GM12892 (cell line): Measurements from ENCODE around the gene LYPD6.

Source experiments
- DNase-seq: peaks from one replicate; pipeline ENCODE4 v3.0.0; 2011; ENCODE audit not compliant: insufficient read length
- FAIRE-seq: peaks from 2 replicates; lab custom pipeline; 2011; peaks lifted over from hg19 to GRCh38; lab: Jason Lieb, UNC
- POLR2A ChIP-seq: IDR thresholded peaks from 2 replicates; pipeline ENCODE4 v1.6.1; 2011; ENCODE audit warnings: low read depth, low read length, control low read depth
- POLR2AphosphoS5 ChIP-seq: IDR thresholded peaks from 2 replicates; pipeline ENCODE4 v1.6.1; 2011; ENCODE audit warnings: low read depth, low read length, control low read depth
- TAF1 ChIP-seq: IDR thresholded peaks from 2 replicates; pipeline ENCODE4 v1.6.1; 2011; ENCODE audit warnings: low read depth, mild to moderate bottlenecking, control low read depth, low read length, borderline replicate concordance

LYPD6 gene

DNA sequence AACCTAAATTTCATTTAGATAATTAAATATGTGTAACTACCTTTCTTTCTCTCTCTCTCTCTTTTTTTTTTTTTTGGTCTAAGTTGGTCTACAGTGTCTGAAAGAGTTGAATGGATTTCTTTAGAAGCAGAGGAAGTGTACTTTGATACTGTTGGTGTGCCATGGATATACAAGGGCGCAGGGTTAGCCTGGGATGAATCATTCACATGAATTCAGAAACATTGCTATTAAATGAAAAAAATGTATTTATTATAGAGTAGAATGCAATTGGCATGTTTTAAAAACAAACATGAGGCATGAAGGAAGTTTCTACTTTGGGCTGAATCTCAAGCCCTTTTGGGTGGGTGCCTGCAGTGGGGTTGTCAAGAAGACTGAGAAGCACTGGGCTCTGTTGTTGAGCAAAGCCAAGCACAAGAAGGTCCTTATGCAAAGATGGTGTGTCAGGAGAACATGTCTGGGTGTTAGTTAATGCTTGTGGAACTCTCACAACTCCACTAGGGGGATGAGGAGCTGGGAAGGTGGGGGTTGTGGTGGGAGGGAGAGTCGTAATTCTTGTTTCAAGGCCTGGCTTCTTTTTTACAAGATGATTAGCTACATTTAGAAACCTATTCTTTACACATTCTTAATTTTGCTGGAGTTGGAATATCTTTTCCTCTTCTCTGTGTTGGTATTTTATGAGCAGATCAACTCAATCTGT is 57.9 kb downstream of the LYPD6 start:
- no peak for DNase-seq
- no peak for TF ChIP-seq POLR2AphosphoS5
- TF ChIP-seq POLR2A: no peak
- no peak for TF ChIP-seq TAF1
- FAIRE-seq: no peak

DNA sequence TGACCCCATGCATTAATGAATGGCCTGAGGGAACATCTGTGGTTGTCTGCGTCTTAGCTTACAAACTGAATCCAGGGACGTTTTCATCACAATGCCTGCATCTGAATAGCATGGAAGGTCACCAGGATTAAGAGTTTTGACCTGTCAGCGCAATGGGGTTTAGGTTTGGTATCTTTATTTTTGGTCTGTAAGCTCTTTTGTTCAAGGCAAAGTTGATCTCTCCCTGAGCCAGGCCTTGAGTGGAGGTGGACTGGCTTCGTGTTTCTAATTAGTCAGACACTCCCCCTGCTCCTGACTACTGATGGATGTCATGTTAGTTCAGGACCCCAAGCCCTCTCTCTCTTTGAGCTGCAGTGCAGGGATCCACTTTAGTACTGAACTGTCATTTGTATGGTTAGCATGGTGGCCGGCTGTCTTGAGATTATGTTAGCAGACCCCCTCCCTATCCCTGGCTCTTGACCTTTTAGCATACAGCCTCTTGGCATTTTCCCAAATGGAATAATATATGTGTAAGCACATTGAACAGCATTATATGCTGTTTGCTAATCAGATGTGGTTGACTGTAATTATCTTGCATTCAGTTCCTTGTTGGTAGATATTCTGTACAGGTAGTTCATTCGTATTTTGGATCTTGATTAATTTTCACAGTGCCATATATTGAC is 59.2 kb downstream of the LYPD6 start:
- no peak for TF ChIP-seq POLR2AphosphoS5
- TF ChIP-seq POLR2A: no peak
- no peak for TF ChIP-seq TAF1
- DNase-seq (no peak), FAIRE-seq (no peak)

DNA sequence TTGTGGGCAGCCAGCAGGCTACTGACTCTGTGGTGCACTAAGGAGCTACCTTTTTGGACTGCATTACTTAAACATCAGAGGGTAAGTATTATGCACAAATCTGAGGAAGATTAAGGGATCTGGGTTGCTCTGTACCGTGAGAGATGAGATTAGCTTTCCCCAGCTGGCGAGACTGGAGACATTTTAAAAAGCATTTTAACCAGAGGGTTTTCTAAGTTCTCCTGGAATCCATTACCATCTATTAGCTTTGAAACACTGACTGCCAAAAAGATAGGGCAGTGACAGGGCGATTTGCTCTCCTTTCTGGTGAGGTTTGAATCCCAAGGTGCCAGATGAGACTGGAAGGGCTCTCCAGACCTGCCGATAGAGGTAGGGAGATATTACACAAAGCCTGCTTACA is 63.2 kb downstream of the LYPD6 start:
- no peak for TF ChIP-seq TAF1
- FAIRE-seq: no peak
- no peak for DNase-seq

DNA sequence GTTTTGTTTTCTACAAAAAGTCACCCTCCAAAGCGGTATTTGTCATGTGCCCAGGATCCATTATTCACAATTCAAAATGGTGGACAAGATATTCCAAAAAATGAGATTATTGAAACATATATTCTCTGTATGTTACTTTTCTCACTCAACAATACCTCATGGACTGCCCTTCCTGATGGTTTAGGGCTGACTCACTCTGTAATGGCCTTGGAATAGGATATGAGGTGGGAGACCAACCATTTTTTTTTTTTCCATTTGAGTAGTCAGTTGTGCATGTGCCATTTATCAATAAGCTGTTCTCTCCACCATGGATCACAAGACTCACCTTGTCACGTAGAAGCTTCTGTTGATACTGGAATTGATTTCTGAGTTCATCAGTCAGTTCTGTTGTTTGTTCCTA is 64.5 kb downstream of the LYPD6 start:
- DNase-seq (no peak), FAIRE-seq (no peak)
- no peak for TF ChIP-seq POLR2AphosphoS5
- no peak for TF ChIP-seq POLR2A
- TF ChIP-seq TAF1: no peak

DNA sequence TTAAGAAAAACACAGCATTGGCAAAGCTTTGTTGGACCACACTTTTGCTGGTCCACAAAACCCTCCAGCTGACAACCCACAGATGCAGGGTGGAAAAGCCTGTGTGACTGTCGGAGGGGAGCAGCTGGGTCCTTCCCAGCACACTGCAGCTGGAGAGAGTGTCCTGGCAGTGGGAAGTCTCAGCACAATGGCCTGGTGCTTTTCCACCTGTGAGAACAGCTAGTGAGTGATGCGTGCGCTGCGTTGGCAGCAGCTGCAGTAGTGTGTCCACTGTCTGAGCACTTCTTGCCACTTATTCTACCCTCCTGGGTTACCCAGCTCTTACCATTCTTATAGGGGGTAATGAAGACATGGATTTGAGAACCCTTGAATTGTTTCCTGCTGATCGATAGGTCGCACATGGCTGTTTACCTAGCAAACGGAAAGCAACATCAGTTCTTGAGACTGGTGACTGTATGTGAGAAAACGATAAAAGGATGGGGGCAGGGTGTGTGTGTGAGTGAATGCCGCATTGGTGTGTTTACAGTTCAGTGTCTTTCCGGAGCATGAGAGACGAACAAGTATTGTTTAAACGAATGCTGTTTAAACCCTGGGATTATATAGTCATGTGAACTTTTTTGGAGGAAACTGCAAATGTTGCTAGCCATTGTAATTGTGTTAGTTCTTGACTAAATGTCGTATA is 69.7 kb downstream of the LYPD6 start:
- TF ChIP-seq POLR2AphosphoS5 (no peak), POLR2A (no peak), TAF1 (no peak)
- FAIRE-seq (no peak), DNase-seq (no peak)

DNA sequence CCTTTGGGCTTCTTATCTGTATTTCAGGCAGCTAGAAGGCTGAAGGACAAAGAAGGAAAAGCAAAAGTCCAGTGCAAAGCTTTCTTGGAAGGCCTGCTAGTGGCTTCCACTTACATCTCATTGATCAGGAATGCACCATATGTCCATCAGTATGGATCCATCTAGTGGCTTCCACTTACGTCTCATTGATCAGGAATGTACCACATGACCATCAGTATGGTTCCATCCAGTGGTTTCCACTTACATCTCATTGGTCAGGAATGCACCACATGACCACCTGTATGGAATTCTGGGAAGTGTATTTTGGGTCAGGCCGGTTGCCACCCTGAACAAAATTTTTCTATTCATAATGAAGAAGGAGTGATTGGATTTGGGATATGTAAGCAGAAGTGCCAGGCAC is 70.6 kb downstream of the LYPD6 start:
- no peak for TF ChIP-seq POLR2AphosphoS5
- TF ChIP-seq TAF1: no peak
- TF ChIP-seq POLR2A: no peak
- FAIRE-seq (no peak), DNase-seq (no peak)

DNA sequence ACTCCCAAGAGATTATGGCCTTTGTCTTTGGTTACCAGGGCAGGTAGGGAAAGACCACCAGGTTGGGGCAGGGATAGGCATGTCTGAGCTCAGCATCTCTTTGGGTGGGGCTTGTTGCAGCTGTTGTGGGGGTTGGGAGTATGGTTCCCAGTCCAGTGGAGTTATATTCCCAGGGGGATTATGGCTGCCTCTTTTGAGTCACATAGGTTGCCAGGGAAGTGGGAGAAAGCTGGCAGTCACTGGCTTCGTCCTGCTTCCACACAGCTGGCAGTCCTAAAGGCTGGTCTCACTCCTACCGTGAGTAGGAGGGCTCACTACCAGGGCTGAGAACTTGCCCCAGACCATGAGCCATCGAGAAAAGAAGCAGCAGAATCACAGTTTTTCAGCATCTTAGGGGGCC is 79.1 kb downstream of the LYPD6 start:
- FAIRE-seq (no peak), DNase-seq (no peak)
- TF ChIP-seq POLR2AphosphoS5 (no peak), TAF1 (no peak), POLR2A (no peak)

DNA sequence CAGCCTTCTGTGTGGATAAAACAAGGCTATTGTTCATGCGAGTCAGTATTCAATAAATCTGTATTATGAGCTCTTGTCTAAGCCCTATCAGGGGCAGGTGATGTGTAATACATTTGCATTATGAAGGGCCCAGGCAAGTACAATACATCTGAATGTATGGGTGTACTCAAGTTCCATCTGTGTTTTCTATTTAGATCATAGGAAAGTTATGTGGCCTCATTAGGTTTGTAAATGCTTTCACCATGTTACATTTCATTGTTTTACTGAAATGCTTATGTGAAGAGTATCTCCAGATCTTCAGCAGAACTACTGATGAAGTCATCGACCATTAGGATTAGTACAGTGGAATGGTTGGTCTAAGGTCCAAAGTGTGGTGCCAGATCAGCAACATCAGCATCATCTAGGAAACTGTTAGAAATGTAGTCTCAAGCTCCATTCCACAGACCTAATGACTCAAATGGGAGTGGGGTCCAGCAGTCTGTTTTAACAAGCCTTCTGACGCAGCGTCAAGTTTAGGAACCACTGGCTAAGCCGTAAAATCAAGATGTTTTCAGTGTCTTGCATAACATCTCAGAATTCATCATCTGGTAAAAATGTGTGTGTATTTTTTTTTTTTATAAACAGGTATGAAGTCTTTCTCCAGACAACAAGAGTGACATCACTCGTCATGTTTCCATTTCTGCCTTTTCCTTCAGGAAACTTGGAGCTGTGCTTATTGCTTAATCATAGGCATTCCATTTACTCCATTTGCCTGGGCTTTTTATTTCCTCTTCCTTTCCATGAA is 80.5 kb downstream of the LYPD6 start:
- DNase-seq: no peak
- FAIRE-seq: no peak

DNA sequence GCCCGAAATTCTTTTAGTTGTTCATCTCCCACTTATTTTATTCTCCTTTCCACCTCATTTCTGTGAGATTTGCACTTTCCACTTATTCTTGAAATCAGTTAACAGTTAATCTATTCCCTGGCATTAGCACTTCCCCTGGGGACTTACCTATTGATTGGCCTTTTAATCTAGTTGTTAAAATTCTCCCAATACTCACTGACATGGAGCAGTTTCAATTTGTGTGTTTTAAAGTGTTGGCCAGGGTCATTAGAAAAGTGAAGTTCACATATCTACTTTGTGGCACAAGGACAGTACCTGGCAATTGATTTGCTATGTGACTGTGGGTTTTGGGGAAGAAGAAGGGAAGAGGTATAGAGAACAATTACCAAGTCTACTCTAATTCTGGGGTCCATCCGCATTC is 83.1 kb downstream of the LYPD6 start:
- TF ChIP-seq TAF1 (no peak), POLR2AphosphoS5 (no peak), POLR2A (no peak)
- no peak for FAIRE-seq

More for the DNA sequence above, 80.5 kb downstream of the LYPD6 start:
- TF ChIP-seq POLR2AphosphoS5: no peak
- no peak for TF ChIP-seq TAF1
- TF ChIP-seq POLR2A: no peak

DNA sequence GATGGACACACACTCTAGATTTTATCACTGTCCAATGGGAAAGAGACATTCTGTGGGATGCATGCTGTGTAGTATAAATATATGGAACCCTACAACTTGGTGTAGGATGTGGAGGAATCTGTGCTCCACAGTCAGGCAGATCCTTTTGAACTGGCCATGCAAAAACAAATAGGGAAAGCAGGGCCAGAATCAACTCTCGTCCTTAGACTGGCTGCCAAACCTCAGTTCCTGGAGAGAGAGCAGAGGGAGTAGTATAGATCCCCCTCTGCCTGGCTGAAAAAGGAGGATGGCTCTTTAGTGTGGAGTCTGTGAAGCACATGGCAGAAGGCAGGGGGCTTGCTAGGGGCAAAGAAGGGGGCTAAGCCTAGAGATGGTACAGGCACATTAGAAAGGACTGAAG is 84.7 kb downstream of the LYPD6 start:
- no peak for FAIRE-seq
- TF ChIP-seq POLR2A (no peak), TAF1 (no peak), POLR2AphosphoS5 (no peak)
- DNase-seq: no peak

More for the DNA sequence above, 83.1 kb downstream of the LYPD6 start:
- no peak for DNase-seq

DNA sequence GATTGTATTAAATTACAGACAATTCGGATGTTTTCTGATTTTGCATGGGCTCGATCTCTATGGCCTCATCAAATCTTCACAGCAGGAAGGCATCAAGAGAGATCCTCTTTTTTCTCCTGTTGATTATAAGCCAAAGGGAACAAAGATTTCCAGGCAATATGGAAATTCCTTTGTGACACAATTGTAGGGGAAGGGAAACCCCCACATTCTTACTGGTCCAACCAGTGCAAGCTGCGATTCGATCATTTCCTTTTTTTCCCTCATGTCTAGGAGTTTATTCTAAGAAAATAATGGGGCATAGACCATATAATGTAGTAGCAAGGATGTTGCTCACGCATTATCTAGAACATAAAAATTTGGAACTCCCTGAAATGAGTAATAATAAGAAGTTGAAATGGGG is 87.7 kb downstream of the LYPD6 start:
- TF ChIP-seq POLR2A: no peak
- no peak for TF ChIP-seq TAF1
- no peak for TF ChIP-seq POLR2AphosphoS5
- FAIRE-seq (no peak), DNase-seq (no peak)
